WTC11 (cell line): ENCODE data around the gene SLC2A6.

Source experiments
- GTF2I ChIP-seq: fragments of 250-450 bp; sonication (Bioruptor Pico); conservative IDR thresholded peaks from 2 replicates; pipeline ENCODE4 v1.4.0; 2021; ENCODE audit warnings: mild to moderate bottlenecking
- SP1 ChIP-seq: sonication (generic); formaldehyde crosslinking; conservative IDR thresholded peaks from 2 replicates; pipeline ENCODE4 v1.8.1; 2022; ENCODE audit warnings: missing genetic modification reagents

- no peak for TF ChIP-seq GTF2I
- no peak; the same call in 1 of the 2 replicates for TF ChIP-seq SP1 (CRISPR knock-in tag)
Observed at GRCh38 chr9:133429641-133430161, 49.2 kb downstream of the SLC2A6 start.
